Forelimb muscle (tissue), 1 donor: ENCODE results near the gene DCST1. TPM values are rescaled to one million over a fixed set of nuclear protein-coding genes. Genes with fewer than 3 reads are reported as not detected.

Experiments used
- DNase-seq: peaks from one replicate; pipeline ENCODE4 v3.0.0-alpha.2; 2013; ENCODE audit warnings: low read depth
- polyA plus RNA-seq: library from polyadenylated mRNA; unstranded; fragments of 120-200 nt; gene quantifications from one replicate; pipeline ENCODE4 v1.2.1, GENCODE V29; 2013; ENCODE audit not compliant: insufficient read length

The DCST1 gene
- polyA plus RNA-seq, 1 donor = 0.09 TPM

DNA sequence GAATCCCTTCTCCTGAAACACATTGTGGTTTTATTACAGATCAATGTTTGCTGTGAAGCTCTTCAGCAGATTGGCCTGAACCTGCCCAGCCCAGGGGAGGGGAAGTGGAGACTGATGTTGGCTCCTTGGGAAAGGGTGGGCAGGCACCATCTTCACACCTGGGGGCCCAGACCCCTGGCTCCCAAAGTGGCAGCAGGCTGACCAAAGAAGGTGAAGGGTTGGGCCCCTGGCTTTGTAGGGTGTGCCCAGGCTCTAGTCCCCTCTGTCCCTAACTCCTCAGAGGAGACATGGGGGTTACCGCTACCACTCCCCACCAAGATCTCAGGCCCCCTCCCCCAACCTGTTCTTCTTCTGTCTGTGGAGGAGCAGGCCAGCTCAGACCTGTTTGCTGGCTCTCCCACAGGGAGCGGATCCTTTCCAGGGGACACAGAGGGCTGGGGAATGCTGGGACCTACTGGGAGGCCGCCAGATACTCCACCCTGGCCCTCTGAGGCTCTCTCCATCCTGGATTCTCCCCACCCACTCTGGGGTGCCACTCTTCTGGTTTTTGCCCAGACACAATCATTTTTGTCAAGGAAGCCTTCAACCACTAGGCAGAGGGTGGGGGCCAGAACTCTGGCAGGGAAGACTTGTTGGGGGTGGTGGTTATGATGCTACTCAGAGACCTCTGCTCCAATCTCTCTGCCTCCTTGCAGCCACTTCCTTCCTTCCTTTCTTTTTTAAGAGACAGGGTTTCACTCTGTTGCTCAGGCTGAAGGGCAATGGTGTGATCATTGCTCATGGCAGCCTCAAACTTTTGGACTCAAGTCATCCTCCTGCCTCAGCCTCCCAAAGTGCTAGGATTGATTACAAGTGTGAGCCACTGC, 40.0 kb downstream of the DCST1 start:
- DNase-seq = no peak

GRCh38 chr1:155075535-155075934, 41.9 kb downstream of the DCST1 start:
- DNase-seq = no peak

GRCh38 chr1:155076371-155076770, 42.7 kb downstream of the DCST1 start:
- DNase-seq = no peak

DNA sequence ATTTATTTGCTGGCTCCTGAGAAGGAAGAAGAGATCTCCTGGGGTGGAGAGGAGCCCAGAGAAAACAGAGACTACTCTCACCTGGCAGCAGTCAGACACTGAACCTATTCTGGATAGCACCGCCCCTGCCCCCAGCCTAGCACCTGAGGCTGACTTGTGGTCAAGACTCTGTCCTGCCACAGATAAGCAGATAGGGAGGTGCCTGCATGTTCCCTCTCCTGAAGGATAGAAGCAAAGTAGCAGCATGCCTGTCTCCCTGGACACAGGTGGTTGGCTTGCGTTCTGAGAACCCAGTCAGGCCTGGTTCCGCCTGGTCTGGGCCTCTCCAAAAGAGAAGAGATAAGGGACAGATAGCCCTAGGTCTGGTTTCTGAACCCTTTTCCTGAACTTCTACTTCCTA, 43.7 kb downstream of the DCST1 start:
- DNase-seq = no peak

DNA sequence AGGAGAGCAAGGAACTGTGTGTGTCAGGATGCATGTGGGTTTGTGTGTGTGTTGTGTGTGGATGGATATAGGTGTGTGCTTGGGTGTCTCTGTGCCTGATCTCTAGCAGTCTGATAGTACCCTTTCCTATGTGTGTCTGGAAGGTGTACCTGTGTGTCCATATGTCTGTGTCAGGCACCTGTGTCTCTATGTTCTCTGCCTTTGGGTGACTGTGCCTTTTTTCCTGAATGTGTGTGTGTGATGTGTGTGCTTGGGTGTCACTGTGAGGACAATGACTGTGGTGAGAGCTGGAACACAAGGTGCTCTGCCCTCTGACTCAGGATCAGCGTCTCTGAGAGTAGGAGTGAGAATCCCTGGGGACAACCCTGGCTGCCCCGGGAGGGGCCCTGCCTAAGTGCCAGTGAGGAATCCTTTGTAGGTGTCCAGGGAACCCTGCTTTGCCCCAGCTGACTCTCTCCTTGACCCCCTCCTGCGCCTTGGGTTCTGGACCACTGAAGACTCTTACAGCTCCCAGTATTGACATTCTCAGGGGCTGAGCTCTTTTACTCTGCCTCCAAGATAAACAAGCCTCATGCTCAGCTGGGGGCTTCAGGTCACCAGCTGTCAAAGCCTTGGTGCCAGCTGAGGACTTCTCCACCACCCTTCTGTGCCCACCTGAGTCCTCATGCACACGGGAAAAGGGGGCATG, 44.3 kb downstream of the DCST1 start:
- DNase-seq = no peak

- no peak for DNase-seq
These were observed 45.0 kb downstream of the DCST1 start, which contains the start of gene EFNA3 for GRCh38 chr1:155078469-155079209. Gene EFNA3, plus strand, starts transcription at chr1:155078837. Its CDS starts 105 bp downstream, at chr1:155078942.

GRCh38 chr1:155079210-155079486, 45.5 kb downstream of the DCST1 start:
- no peak for DNase-seq

- DNase-seq = no peak
These were observed 46.1 kb downstream of the DCST1 start for GRCh38 chr1:155079487-155080311.

DNA sequence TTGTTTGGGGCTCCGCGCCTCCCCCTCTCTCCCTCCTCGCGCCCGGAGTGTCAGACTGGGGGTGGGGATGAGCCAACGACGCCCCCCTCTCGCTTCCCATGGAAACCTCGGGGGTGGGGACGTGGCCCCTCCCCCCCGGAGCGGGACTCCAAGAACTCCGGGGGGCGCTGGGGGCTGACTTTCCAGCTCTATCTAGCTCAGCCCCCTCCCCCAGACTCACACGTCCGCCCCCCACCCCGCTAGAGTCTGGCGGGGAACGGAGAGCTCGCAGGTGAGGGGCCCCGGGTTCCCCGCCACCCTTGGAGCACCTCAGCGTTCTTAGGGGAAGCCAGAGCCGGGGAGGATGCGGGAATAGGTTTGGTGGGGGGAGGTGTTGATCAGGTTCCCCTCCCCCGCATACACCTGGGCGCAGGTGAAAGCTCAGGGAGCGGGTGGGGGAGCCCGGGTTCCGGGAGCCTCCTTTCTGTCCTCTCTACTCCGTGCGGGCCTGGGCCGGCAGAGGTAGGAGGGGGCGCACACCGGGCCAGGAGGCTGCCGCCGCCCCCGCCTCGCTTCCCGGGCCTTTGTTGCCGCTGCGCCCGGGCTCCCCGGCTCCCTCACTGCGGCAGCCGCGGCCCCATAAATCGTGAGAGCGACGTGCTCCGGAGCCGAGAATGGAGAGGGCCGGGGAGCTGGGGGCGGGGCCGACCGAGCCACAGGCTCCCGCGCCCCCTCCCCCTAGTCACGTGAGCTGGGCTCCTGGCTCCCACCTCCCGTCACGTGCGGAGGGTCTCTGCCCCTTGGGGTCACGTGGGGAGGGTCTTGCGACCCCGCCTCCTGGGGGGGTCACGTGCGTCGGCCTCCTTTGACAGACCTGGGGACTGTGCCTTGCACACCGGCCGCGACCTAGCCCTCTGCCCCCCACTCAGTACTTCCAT, 46.9 kb downstream of the DCST1 start:
- DNase-seq = no peak

DNA sequence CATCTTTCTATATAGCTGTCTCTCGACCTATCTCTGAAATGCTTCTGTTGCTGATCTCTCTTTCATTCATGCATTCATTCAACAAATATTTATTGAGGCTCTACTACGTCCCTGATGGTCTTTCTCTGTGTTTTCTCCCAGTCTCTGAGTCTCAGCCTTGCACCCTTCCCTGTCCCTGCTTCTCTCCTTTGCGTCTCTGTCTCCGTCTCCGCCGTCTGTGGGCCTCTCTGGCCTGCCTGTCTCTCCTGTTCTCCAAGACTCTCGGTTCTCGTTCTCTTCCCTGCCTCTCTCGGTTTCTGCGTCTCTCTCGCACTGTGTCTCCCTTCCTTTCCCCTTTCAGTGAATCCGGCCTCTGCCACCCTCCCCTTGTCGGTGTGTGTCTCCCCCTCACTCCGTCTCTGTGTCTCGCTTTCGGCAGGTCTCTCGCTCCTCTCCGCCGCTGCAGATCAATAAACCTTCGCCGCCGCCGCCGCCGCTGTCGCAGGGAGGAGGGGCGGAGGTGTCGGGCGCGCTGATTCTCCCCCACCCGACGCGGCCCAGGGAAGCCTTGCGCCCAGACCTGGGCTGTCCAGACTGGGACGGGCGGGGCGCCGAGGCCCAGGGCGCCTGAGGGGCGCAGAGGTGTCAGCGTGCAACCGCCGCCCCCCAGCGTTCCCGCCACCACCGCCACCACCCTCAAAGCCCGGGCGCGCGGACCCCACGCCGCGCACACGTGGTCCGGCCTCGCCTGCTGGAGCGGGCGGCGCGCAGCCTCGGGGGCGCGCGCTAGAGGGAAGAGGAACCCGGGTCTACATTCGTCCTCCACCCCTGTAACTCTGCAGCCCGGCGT, 48.1 kb downstream of the DCST1 start:
- no peak for DNase-seq

GRCh38 chr1:155082301-155083051, 48.9 kb downstream of the DCST1 start:
- no peak for DNase-seq

DNA sequence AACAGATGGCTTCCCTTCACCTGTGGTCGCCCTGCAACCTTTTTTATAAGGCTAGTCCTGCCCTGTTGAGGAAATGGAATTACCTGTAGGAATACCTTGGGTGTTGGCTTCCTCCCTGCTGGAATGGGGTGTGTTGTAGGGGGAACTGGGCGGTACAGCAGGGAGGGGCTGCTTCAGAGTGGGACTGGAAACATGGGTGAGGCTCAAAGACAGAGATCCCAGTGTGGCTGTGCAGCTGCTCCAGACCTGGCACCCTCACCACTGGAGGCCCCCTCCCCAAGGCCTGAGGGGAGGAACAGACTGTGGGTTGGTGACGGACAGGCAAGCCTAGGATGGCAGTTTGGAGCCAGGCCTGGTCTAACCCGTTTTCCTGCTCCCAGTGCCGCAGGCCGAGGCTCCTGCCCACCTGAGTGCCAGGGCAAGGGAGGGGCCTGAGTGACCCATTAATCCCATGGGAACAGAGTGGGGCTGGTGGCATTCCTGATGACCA, 49.5 kb downstream of the DCST1 start:
- DNase-seq = no peak

DNA sequence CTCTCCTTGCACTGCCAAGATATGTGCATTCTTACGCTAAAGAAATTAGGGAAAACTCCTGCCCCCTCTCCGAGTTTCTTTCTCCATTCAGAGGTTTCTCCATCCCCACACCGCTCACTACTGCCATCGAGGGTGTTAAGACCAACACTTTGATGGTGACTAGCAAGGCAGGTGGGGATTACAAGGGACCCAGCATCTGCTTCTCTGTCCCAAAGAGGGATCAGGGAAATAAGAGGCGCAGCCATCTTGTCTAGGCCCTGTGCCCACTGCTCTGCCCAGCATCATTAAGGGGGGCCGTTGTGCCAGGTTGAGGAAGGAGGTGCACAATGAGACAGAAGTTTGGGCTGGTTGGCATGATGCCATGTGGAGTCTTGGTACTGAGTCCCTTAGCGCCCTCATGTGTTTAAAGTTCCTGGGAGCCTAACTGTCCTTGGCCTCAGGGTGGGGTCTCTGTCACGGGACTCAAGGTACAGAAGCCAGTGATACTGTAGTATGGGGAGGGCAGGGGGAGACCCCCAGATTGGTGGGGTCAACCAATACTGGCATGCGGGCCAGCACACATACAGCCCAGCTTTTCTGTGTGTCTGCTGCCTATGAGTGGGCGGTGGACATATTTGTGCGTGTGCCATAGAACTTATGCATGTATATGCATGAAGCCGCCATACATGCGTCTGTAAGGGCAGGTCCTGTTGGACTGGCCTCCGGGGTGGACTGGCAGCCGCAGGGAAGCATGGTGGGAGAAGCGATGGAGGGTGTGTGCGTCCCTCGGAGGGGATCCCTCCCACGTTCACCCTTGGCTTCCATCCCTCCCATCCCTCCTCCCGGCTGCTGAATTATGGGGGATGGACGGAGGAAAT, 50.5 kb downstream of the DCST1 start:
- DNase-seq = no peak

GRCh38 chr1:155084722-155085503, 51.3 kb downstream of the DCST1 start:
- peak; percentile 86 for DNase-seq

DNA sequence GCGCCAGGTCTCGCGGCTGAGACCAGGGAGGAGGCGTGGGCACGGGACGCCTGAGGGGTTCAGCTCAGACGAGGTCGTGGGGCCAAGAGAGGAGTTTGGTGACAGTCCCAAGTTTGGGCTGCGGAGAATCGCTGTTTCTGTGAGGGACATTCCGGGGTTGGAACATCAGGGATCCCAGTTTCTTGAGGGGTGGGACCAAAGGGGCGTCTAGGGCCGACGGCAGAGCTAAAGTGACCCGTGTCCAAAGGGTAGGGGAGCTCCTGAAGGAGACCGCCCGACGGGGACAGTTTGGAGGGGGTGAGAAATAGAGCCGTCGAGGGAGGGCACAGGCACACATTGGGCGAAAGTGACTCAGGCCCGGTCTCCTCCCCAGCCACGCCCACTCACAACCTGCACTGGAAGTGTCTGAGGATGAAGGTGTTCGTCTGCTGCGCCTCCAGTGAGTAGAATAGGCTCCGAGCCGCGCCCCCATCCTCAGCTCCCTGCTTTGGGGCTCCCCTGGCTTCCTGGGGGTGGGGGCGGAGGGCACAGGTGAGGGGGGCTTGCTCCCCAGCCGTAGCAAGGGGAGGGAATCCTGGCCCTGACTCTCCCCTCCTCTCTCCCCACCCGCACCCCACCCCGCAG, 52.0 kb downstream of the DCST1 start:
- no peak for DNase-seq

GRCh38 chr1:155086128-155086741, 52.6 kb downstream of the DCST1 start:
- DNase-seq = no peak
